ENCODE measurements around the gene PLEKHA4. TPM values are rescaled to one million over a fixed set of nuclear protein-coding genes. Genes with fewer than 3 reads are reported as not detected.

PLEKHA4 gene
- total and polyA plus RNA-seq, 2 donors (not counting 1 experiment from before 2014, with no cell fraction given): 4.3 to 6.2 TPM

DNA sequence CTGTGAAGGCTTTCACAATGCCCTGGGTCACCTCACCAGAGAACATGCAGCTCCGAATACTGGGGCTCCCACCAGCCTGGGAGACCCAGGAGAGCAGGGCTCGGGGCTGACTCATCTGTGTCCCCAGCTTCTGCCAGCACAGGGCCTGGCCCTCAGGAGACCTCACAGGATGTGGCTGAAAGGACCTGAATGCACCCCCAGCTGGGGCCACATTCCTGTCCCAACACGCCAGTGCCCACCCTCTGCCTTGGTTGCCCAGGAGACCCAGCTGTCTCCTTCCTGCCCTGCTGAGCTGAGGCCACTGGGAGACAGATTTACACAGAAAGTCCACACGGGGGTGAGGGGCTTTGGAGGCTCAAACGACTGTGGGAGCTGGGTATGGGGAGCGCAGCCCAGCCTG is 69.5 kb downstream of the PLEKHA4 start:
- H3K4me3 ChIP-seq (ENCODE audit: control extremely low read depth in 1 of 5, extremely low read depth in 1 of 5, insufficient read depth in 1 of 5, low read depth in 2 of 5, low read length in 4 of 5): no peak overlapping the region
- H2AFZ ChIP-seq (ENCODE audit: insufficient read depth, low read depth, low read length, poor library complexity, severe bottlenecking): no peak overlapping the region
- ChIA-PET POLR2A (interaction anchor here (0.6 kb wide), 2 partner anchors 10 to 12 kb away, joined by 3 to 6 read pairs; partner anchors contain the start of gene BCAT2), CTCF (interaction anchor here (0.5 to 17.5 kb wide), 6 partner anchors 11 to 172 kb away, joined by 3 to 553 read pairs (median 4); partner anchors contain the start of genes BCAT2 and HSD17B14)
- no peaks in the 10 kb centered on the region for H3K36me3 ChIP-seq (replicated peaks in 1 of 2; ENCODE audit: control extremely low read depth in 1 of 2, control insufficient read depth in 1 of 2, extremely low read depth in 1 of 2, insufficient read depth in 2 of 2, low read length in 1 of 2)
- WGBS (ENCODE audit: insufficient coverage): 28% methylated on average over 6 of the region's 6 CpGs
- no peaks in the 10 kb centered on the region for H3K9me3 ChIP-seq (ENCODE audit: control extremely low read depth in 1 of 3, control insufficient read depth in 2 of 3, insufficient read depth in 1 of 3, low read length in 2 of 3)
- H3K79me2 ChIP-seq (ENCODE audit: control insufficient read depth, insufficient read depth, low read length): no peaks in the 10 kb centered on the region
- DNase-seq: no peak
- H3K27me3 ChIP-seq (replicated peaks in 1 of 4; ENCODE audit: control extremely low read depth in 1 of 4, control insufficient read depth in 3 of 4, insufficient read depth in 4 of 4, low read length in 3 of 4): no peaks in the 10 kb centered on the region
- Mint-ChIP-seq H3K9me3 (ENCODE audit: insufficient read depth) (no peaks in the 10 kb centered on the region), H3K4me1 (peaks cover 11% of the 10 kb centered on the region), H3K27ac (no peak overlapping the region), H3K4me3 (no peak overlapping the region), H3K27me3 (no peaks in the 10 kb centered on the region)
- H3K4me2 ChIP-seq (replicated peaks; ENCODE audit: low read depth, low read length, poor library complexity, severe bottlenecking): no peak overlapping the region
- H4K20me1 ChIP-seq (ENCODE audit: control insufficient read depth, insufficient read depth, low read length, poor library complexity, severe bottlenecking): no peaks in the 10 kb centered on the region
- no peak for TF ChIP-seq EZH2 (IDR thresholded peaks at IDR 0.05; ENCODE audit: borderline replicate concordance, insufficient read depth, low read depth, low read length, poor library complexity, severe bottlenecking)
- TF ChIP-seq, protein P1, sequence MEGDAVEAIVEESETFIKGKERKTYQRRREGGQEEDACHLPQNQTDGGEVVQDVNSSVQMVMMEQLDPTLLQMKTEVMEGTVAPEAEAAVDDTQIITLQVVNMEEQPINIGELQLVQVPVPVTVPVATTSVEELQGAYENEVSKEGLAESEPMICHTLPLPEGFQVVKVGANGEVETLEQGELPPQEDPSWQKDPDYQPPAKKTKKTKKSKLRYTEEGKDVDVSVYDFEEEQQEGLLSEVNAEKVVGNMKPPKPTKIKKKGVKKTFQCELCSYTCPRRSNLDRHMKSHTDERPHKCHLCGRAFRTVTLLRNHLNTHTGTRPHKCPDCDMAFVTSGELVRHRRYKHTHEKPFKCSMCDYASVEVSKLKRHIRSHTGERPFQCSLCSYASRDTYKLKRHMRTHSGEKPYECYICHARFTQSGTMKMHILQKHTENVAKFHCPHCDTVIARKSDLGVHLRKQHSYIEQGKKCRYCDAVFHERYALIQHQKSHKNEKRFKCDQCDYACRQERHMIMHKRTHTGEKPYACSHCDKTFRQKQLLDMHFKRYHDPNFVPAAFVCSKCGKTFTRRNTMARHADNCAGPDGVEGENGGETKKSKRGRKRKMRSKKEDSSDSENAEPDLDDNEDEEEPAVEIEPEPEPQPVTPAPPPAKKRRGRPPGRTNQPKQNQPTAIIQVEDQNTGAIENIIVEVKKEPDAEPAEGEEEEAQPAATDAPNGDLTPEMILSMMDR (IDR thresholded peaks at IDR 0.05): no peak
- H3K9ac ChIP-seq (ENCODE audit: low read length): no peak overlapping the region
- H3K27ac ChIP-seq (ENCODE audit: low read length in 2 of 2): no peak overlapping the region
- intact Hi-C loops (cut with micrococcal nuclease): loop anchor here (5.0 kb wide), 1 partner anchor 162 kb away; the partner anchor contains the start of gene DBP
- peaks cover 3 to 10% of the 10 kb centered on the region in 2 donors for H3K4me1 ChIP-seq (ENCODE audit: control insufficient read depth in 2 of 2, insufficient read depth in 2 of 2, low read length in 2 of 2)
- no peak for ATAC-seq (ENCODE audit: low read depth)

DNA sequence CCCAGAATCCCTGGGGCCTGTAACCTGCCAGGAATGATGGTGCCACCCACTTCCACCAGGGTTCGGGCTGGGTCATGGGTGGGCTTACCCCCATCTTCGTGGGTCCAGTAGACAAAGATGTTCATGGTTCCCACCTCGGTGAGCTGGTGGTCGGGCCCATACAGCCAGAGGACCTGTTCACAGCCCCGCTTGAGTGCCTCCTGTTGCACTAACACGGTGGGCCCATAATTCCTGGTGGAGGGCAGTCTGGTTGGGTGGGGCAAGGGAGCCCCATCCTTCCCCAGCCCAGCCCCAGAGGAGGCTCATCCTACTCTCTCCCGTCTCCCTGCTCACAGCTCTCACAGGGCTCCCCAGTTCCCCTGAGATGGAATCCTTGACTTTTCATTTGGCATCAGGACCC is 71.3 kb downstream of the PLEKHA4 start:
- no peak for TF ChIP-seq EZH2 (IDR thresholded peaks at IDR 0.05; ENCODE audit: borderline replicate concordance, insufficient read depth, low read depth, low read length, poor library complexity, severe bottlenecking)
- TF ChIP-seq, protein P1 (IDR thresholded peaks at IDR 0.05): no peak
- H4K20me1 ChIP-seq (ENCODE audit: control insufficient read depth, insufficient read depth, low read length, poor library complexity, severe bottlenecking): no peaks in the 10 kb centered on the region
- Mint-ChIP-seq H3K27me3 (no peaks in the 10 kb centered on the region), H3K4me1 (peaks cover 11% of the 10 kb centered on the region), H3K4me3 (no peak overlapping the region), H3K27ac (no peak overlapping the region), H3K9me3 (ENCODE audit: insufficient read depth) (no peaks in the 10 kb centered on the region)
- no peak overlapping the region for H2AFZ ChIP-seq (ENCODE audit: insufficient read depth, low read depth, low read length, poor library complexity, severe bottlenecking)
- H3K79me2 ChIP-seq (ENCODE audit: control insufficient read depth, insufficient read depth, low read length): no peaks in the 10 kb centered on the region
- H3K4me1 ChIP-seq (ENCODE audit: control insufficient read depth in 2 of 2, insufficient read depth in 2 of 2, low read length in 2 of 2): peaks cover 3 to 10% of the 10 kb centered on the region in 2 donors
- DNase-seq (no peak), ATAC-seq (ENCODE audit: low read depth) (no peak)
- WGBS (ENCODE audit: insufficient coverage): 95% methylated on average over 5 of the region's 7 CpGs
- no peak overlapping the region for H3K4me2 ChIP-seq (replicated peaks; ENCODE audit: low read depth, low read length, poor library complexity, severe bottlenecking)
- POLR2A ChIA-PET: interaction anchor here (0.6 kb wide), 1 partner anchor 176 kb away, joined by 3 read pairs; no protein-coding TSS in a partner anchor
- H3K9me3 ChIP-seq (ENCODE audit: control extremely low read depth in 1 of 3, control insufficient read depth in 2 of 3, insufficient read depth in 1 of 3, low read length in 2 of 3): no peaks in the 10 kb centered on the region
- H3K27ac ChIP-seq (ENCODE audit: low read length in 2 of 2): no peak overlapping the region
- H3K9ac ChIP-seq (ENCODE audit: low read length): no peak overlapping the region
- H3K36me3 ChIP-seq (replicated peaks in 1 of 2; ENCODE audit: control extremely low read depth in 1 of 2, control insufficient read depth in 1 of 2, extremely low read depth in 1 of 2, insufficient read depth in 2 of 2, low read length in 1 of 2): no peaks in the 10 kb centered on the region
- no peaks in the 10 kb centered on the region for H3K27me3 ChIP-seq (replicated peaks in 1 of 4; ENCODE audit: control extremely low read depth in 1 of 4, control insufficient read depth in 3 of 4, insufficient read depth in 4 of 4, low read length in 3 of 4)
- CTCF ChIA-PET: interaction anchor here (2.9 to 17.5 kb wide), 4 partner anchors 9 to 175 kb away, joined by 13 to 553 read pairs (median 78); partner anchors contain the start of genes BCAT2 and HSD17B14
- H3K4me3 ChIP-seq (ENCODE audit: control extremely low read depth in 1 of 5, extremely low read depth in 1 of 5, insufficient read depth in 1 of 5, low read depth in 2 of 5, low read length in 4 of 5): no peak overlapping the region
- intact Hi-C loops (cut with micrococcal nuclease): loop anchor here (5.0 kb wide), 1 partner anchor 160 kb away; the partner anchor contains the start of gene DBP
